Calu3 (cell line): ENCODE measurements around the gene OR6B3. TPM values are rescaled to one million over a fixed set of nuclear protein-coding genes. Genes with fewer than 3 reads are reported as not detected.

Experiments used
- BruUV-seq: library from RNA; stranded (reverse); fragments of 400-500 nt; replicated peaks from 2 replicates; lab custom pipeline; 2021; lab: Mats Ljungman, UMichigan
- CTCF ChIA-PET: fragments of 300-600 bp; sonication (Branson Sonifier 250); formaldehyde crosslinking; loops from one replicate; lab custom pipeline; 2022; ENCODE audit warnings: antibody characterized with exemption; lab: Charles Lee
- DNase-seq: peaks from one replicate; pipeline ENCODE4 v3.0.0; 2022
- H3K27ac Mint-ChIP-seq: one replicate; pipeline ENCODE4 v1.8.0; 2022; ENCODE audit warnings: mixed read lengths; ENCODE audit not compliant: unreplicated experiment
- H3K27me3 Mint-ChIP-seq: one replicate; pipeline ENCODE4 v1.8.0; 2022; ENCODE audit warnings: mixed read lengths; ENCODE audit not compliant: unreplicated experiment
- H3K36me3 Mint-ChIP-seq: one replicate; pipeline ENCODE4 v1.8.0; 2022; ENCODE audit warnings: mild to moderate bottlenecking, moderate library complexity, mixed read lengths; ENCODE audit not compliant: insufficient read depth, unreplicated experiment
- H3K4me1 Mint-ChIP-seq: one replicate; pipeline ENCODE4 v1.8.0; 2022; ENCODE audit warnings: mild to moderate bottlenecking, low read depth, mixed read lengths; ENCODE audit not compliant: unreplicated experiment
- H3K4me3 Mint-ChIP-seq: one replicate; pipeline ENCODE4 v1.8.0; 2022; ENCODE audit warnings: mild to moderate bottlenecking, low read depth, moderate library complexity, mixed read lengths; ENCODE audit not compliant: unreplicated experiment
- H3K9me3 Mint-ChIP-seq: one replicate; pipeline ENCODE4 v1.8.0; 2022; ENCODE audit warnings: low read depth, mixed read lengths; ENCODE audit not compliant: unreplicated experiment
- CTCF ChIP-seq: fragments of 200-600 bp; IDR thresholded peaks from one replicate; pipeline ENCODE4 v1.8.0; 2022; ENCODE audit warnings: antibody characterized with exemption; ENCODE audit not compliant: unreplicated experiment
- intact Hi-C: fragments of 100-400 bp; cut with micrococcal nuclease; formaldehyde crosslinking; loops from one replicate; pipeline ENCODE4 v1.10.0; 2022; ENCODE audit not compliant: unreplicated experiment
- total RNA-seq: library from RNA; stranded (reverse); gene quantifications from 2 replicates; pipeline ENCODE4 v1.2.3, GENCODE V29; 2022

The OR6B3 gene
- total RNA-seq, 1 experiment from 2014 or later, result not detected

- no peak overlapping the region for H3K27ac Mint-ChIP-seq
- H3K4me1 Mint-ChIP-seq, result no peaks in the 10 kb centered on the region
- BruUV-seq, result no TSS peak
- no peak for DNase-seq
- CTCF ChIA-PET, result no interaction called here
- H3K4me3 Mint-ChIP-seq, result no peak overlapping the region
- intact Hi-C loops, result no loop called here
- H3K36me3 Mint-ChIP-seq, result no peaks in the 10 kb centered on the region
- H3K9me3 Mint-ChIP-seq, result no peaks in the 10 kb centered on the region
- H3K27me3 Mint-ChIP-seq, result peaks cover 33% of the 10 kb centered on the region
- no peak for TF ChIP-seq CTCF
Observed at GRCh38 chr2:240033330-240033678, 20.0 kb downstream of the OR6B3 start.

- Mint-ChIP-seq H3K4me3 (no peak overlapping the region), H3K4me1 (no peaks in the 10 kb centered on the region), H3K27me3 (peaks cover 40% of the 10 kb centered on the region), H3K9me3 (no peaks in the 10 kb centered on the region), H3K27ac (no peak overlapping the region), H3K36me3 (no peaks in the 10 kb centered on the region)
- CTCF ChIA-PET, result no interaction called here
- TF ChIP-seq CTCF, result no peak
- intact Hi-C loops, result no loop called here
- BruUV-seq, result no TSS peak
- no peak for DNase-seq
Observed at GRCh38 chr2:240032406-240033329, 20.7 kb downstream of the OR6B3 start.

- intact Hi-C loops, result no loop called here
- CTCF ChIA-PET, result no interaction called here
- no peak for DNase-seq
- H3K27me3 Mint-ChIP-seq, result peaks cover 52% of the 10 kb centered on the region
- no peaks in the 10 kb centered on the region for H3K9me3 Mint-ChIP-seq
- no TSS peak for BruUV-seq
- no peak for TF ChIP-seq CTCF
- no peaks in the 10 kb centered on the region for H3K4me1 Mint-ChIP-seq
- H3K36me3 Mint-ChIP-seq, result peaks cover 13% of the 10 kb centered on the region
- no peak within 1 kb of the TSS for H3K27ac Mint-ChIP-seq
- H3K4me3 Mint-ChIP-seq, result no peak within 1 kb of the TSS
Observed at GRCh38 chr2:240030379-240031094, 22.8 kb downstream of the OR6B3 start, which contains the start of gene OR6B2. OR6B2 (minus strand) TSS chr2:240030429; CDS start chr2:240030429, 0 bp downstream.

GRCh38 chr2:240024766-240025165 lies 28.6 kb downstream of the OR6B3 start:
- no peak for TF ChIP-seq CTCF
- Mint-ChIP-seq H3K27me3 (peaks cover 33% of the 10 kb centered on the region), H3K4me3 (peak overlapping the region; percentile 89), H3K36me3 (peaks cover 42% of the 10 kb centered on the region), H3K9me3 (no peaks in the 10 kb centered on the region), H3K4me1 (peaks cover 22% of the 10 kb centered on the region), H3K27ac (peak overlapping the region; percentile 88)
- intact Hi-C loops, result no loop called here
- DNase-seq, result no peak
- no TSS peak for BruUV-seq
- CTCF ChIA-PET, result interaction anchor here (0.7 to 1.0 kb wide), 2 partner anchors 36 to 204 kb away, joined by 3 to 5 read pairs; no protein-coding TSS in a partner anchor
